H1 (cell line): ENCODE data around the gene TXNL4A. TPM values are rescaled to one million over a fixed set of nuclear protein-coding genes. Genes with fewer than 3 reads are reported as not detected.

Experiments
- ATF2 ChIP-seq: IDR thresholded peaks from 2 replicates; pipeline ENCODE4 v1.6.1; 2012; ENCODE audit warnings: low read length, inconsistent platforms
- MAFK ChIP-seq: IDR thresholded peaks from 2 replicates; pipeline ENCODE4 v1.6.1; 2012; ENCODE audit warnings: low read depth, mild to moderate bottlenecking, improper control_type of control experiment, low read length
- NRF1 ChIP-seq: IDR thresholded peaks from 2 replicates; pipeline ENCODE4 v1.6.1; 2011; ENCODE audit warnings: mild to moderate bottlenecking, low read depth, low read length, improper control_type of control experiment
- polyA plus RNA-seq, 7 experiments: library from polyadenylated mRNA; depleted of rRNA in 3 of 7; stranded (reverse) in 5 of 7; unstranded in 2 of 7; fragments of >200 nt in 5 of 7; fragments of 200-250 nt in 2 of 7; gene quantifications; 1 replicate in 5 of 7; 2 replicates in 1 of 7; 4 replicates in 1 of 7; pipeline versions ENCODE4 v1.2.1 to v1.2.3, GENCODE V29; 2011 to 2013; ENCODE audit warnings: missing spikeins in 2 of 7, mixed read lengths in 2 of 7
- total RNA-seq: library from RNA; stranded (reverse); fragmentation: NEBNext Ultra II Directional; extraction: Animal tissue kit (Norgen Biotek cat#: 25700); gene quantifications from 2 replicates; pipeline ENCODE4 v1.2.1, GENCODE V29; 2021

The TXNL4A gene
- total and polyA plus RNA-seq, 2 of the 8 experiments (the other 6 are each of a cell fraction or from before 2014, with no cell fraction given) = 169 to 181 TPM

- no peak for TF ChIP-seq ATF2
- no peak for TF ChIP-seq NRF1
- no peak for TF ChIP-seq MAFK
Observed at GRCh38 chr18:79935925-79936324, 52.4 kb downstream of the TXNL4A start (continued).
